GM18526 (cell line): ENCODE measurements around the gene REEP6.

ENCODE experiments used
- POLR2A ChIP-seq: IDR thresholded peaks from 3 replicates; pipeline ENCODE4 v1.6.1; 2011; ENCODE audit not compliant: insufficient read length; ENCODE audit errors: extremely low read depth

REEP6 gene

GRCh38 chr19:1452802-1453524 lies 38.0 kb upstream of the REEP6 start:
- TF ChIP-seq POLR2A, result no peak

DNA sequence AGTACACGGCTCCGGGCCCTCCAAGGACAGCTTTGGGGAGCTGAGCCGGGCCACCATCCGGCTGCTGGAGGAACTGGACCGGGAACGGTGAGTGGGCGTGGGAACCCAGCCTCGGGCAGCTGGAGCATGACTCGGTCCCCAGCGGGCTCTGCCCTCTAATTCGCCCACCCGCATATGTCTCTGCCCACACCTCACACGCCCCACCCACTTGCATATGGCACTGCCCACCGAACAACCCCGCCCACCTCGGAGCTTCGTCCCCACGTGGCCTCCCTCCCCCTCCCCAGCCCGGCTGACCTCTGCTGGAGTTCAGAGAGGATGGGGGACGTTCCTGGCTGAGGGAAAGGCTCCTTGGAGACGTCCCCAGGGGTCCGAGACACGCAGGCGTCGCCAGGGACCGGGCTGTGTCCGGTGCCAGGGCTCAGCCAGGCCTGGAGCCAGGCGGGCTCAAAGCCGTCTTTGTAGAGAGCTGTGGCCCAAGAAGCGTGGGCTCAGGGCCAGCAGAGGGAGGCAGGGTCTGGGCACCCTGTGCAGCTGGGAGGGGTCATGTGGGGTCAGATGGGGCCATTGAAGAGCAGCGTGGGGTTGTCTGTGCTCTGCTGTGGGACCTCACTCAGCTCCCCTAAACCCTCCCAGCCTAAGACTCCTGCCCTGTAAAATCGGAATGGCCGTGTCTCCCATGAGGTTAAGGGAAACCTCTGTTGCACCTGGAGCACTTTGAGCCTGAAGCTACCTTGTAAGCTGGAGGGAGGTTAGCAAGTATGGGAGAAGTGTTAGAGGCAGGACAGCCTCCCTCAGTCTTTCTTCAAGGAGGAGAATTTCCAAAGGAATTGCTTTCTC lies 37.2 kb upstream of the REEP6 start:
- TF ChIP-seq POLR2A, result no peak

- no peak for TF ChIP-seq POLR2A
These were observed 36.0 kb upstream of the REEP6 start for GRCh38 chr19:1455002-1455335.

DNA sequence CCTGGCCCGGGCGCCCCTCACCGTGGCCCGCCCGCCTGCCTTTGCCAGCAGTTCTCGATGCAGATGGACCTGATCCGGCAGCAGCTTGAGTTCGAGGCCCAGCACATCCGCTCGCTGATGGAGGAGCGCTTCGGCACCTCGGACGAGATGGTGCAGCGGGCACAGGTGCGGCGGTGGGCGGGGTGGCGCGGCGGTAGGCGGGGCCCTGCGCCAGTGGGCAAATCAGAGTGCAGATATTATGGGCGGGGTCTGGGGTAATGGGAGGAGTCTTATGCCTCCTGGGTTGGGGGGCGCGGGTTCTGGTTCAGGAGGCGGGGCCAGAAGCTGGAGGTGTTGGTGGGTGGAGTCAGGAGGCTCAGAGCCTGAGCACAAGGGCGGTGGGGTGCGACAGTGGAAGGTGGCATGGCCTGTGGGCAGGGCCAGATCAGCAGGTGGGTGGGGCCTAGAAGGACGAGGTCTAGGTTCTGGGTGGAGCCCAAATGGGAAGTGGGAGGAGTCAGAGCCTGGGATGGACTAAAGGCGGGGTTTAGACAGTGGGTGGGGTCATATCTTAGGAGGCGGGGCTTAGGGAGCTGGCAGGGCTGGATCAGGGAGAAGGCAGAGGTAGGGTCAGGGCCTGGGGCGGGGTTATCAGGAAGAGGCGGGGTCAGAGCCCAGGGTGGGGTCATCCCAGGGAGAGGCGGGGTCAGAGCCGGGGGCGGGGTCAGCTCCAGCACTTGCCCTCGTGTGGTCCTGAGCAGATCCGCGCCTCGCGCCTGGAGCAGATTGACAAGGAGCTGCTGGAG lies 35.5 kb upstream of the REEP6 start:
- no peak for TF ChIP-seq POLR2A

GRCh38 chr19:1456121-1456900 lies 34.7 kb upstream of the REEP6 start:
- no peak for TF ChIP-seq POLR2A

GRCh38 chr19:1457031-1457739 lies 33.8 kb upstream of the REEP6 start:
- TF ChIP-seq POLR2A, result no peak

- no peak for TF ChIP-seq POLR2A
These were observed 33.1 kb upstream of the REEP6 start for GRCh38 chr19:1457892-1458291.

DNA sequence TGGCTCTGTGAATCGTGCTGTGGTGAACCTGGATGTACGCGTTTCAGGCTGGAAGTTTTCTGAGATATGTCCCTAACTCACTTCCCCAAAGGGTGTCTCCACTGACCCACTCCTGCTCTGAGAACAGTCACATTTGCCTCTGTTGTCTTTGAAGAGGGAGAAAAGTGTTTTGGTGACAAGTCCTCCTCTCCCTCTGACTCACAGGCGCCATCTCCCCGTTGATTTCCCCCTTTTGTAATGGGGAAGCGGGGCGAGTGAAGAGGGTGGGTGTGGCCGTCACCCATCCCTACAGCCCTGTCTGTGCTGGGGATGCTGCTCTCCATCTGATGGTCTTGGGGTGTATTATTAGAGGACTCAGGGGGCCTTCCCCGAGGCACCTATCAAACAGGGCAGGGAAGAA lies 31.5 kb upstream of the REEP6 start:
- TF ChIP-seq POLR2A, result no peak

- TF ChIP-seq POLR2A, result no peak
These were observed 30.7 kb upstream of the REEP6 start for GRCh38 chr19:1460033-1460995.

- TF ChIP-seq POLR2A, result no peak
These were observed 29.1 kb upstream of the REEP6 start for GRCh38 chr19:1461862-1462261.

DNA sequence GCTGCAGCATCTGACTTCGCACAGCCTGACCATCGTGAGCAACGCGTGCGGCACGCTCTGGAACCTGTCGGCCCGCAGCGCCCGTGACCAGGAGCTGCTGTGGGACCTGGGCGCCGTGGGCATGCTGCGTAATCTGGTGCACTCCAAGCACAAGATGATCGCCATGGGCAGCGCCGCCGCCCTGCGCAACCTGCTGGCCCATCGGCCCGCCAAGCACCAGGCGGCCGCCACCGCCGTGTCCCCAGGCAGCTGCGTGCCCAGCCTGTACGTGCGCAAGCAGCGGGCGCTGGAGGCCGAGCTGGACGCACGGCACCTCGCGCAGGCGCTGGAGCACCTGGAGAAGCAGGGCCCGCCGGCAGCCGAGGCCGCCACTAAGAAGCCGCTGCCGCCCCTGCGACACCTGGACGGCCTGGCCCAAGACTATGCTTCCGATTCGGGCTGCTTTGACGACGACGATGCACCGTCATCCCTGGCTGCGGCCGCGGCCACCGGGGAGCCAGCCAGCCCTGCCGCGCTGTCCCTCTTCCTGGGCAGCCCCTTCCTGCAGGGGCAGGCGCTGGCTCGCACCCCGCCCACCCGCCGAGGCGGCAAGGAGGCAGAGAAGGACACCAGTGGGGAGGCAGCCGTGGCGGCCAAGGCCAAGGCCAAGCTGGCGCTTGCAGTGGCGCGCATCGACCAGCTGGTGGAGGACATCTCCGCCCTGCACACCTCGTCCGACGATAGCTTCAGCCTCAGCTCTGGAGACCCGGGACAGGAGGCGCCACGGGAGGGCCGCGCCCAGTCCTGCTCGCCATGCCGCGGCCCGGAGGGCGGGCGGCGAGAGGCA lies 25.6 kb upstream of the REEP6 start:
- no peak for TF ChIP-seq POLR2A

- TF ChIP-seq POLR2A, result no peak
These were observed 24.9 kb upstream of the REEP6 start for GRCh38 chr19:1466018-1466460.
